Activated T-cell treated with anti-CD3 and anti-CD28 coated beads for 24 hours (primary cell): Measurements from ENCODE around the gene LIMD2.
"Not testable (repeated sequence)": the region's sequence is repeated elsewhere in the genome, so short reads cannot be mapped to it uniquely, and the experiment has no call there.

Experiments
- DNase-seq: peaks from one replicate; pipeline ENCODE4 v3.0.0-alpha.2; 2020; ENCODE audit warnings: low read depth

The LIMD2 gene

GRCh38 chr17:63699638-63700527 is at the start of gene LIMD2:
Gene LIMD2, minus strand, starts transcription at chr17:63700125. Its CDS starts 827 bp downstream, at chr17:63699298.
- peak; percentile 75 for DNase-seq

GRCh38 chr17:63741408-63742173 is 41.7 kb upstream of the LIMD2 start, which contains the start of gene STRADA:
Gene STRADA, minus strand, starts transcription at chr17:63741799. Its CDS starts 13,430 bp downstream, at chr17:63728369.
- peak; percentile 98 for DNase-seq

- no peak for DNase-seq
Measured at GRCh38 chr17:63741143-63741407, 41.1 kb upstream of the LIMD2 start.

DNA sequence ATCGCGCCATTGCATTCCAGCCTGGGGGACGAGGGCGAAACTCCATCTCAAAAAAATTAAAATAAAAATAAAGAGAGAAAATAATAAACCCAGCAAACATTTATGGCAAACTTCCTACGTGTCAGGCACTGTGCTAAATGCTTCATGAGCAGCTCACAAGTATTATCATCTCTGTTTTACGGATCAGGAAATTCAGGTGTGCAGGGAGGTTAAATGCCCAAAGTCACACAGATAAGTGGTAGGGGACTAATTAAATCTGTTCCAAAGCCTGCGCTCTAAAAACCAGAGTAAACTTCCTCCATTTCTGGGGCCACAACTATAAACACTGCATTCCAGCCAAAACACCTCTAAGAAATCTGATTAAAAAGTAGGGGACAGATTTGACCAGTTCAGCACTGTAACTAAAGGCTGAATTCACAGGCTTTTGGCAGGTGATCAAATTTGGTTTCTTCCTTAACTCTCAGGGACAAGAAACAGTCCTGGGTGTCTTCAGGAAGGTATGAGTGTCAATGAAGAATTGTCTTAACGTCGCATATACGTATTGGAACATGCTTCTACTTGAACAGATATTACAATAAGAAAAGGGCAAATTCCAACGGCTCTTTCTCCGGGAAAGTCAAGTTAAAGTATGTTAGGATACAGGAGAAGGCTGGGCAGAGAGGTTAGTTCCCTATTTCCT is 40.7 kb upstream of the LIMD2 start:
- DNase-seq: no peak

DNA sequence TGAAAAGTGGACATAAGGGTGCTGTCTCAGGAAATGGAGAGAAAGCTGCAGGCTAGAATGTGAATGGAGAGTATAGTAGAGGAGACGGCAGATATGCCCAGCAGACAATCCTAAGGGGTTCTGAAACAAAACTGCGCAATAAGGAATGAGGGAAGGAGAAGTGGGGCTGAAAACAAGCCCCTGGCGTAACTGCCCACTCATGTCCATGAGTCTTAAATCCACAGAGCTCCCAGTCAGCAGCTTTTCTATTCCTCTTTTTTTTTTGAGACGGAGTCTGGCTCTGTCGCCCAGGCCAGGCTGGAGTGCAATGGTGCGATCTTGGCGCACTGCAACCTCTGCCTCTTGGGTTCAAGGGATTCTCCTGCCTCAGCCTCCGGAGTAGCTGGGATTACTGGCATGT is 35.8 kb upstream of the LIMD2 start:
- DNase-seq: no peak

GRCh38 chr17:63722403-63722802 is 22.5 kb upstream of the LIMD2 start:
- DNase-seq: no peak

- not testable (repeated sequence) for DNase-seq
Measured at GRCh38 chr17:63720194-63720593, 20.3 kb upstream of the LIMD2 start.

GRCh38 chr17:63718988-63719387 is 19.1 kb upstream of the LIMD2 start:
- DNase-seq: no peak

GRCh38 chr17:63716426-63716825 is 16.5 kb upstream of the LIMD2 start:
- DNase-seq: no peak

- DNase-seq: no peak
Measured at GRCh38 chr17:63714550-63715277, 14.8 kb upstream of the LIMD2 start.

GRCh38 chr17:63709110-63709509 is 9.2 kb upstream of the LIMD2 start:
- DNase-seq: no peak

DNA sequence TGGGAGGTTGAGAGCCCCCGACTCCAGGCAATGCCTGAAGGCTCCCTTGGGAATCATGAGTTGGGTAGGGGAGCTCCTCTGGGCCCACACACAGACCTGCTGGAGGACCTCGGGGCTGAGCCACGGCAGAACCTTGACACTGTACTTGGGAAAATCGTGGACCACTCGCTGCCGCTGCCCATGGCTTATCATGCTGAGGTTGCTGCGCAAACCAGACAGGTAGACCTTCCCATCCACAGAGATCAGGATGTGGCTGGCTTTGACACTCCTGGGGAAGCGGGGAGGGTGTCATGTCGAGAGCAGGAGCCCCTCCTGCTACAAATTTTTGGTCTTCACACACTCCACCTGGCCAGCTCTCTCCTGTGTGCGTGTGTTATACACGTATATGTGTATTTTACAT is 7.2 kb upstream of the LIMD2 start:
- DNase-seq: no peak

DNA sequence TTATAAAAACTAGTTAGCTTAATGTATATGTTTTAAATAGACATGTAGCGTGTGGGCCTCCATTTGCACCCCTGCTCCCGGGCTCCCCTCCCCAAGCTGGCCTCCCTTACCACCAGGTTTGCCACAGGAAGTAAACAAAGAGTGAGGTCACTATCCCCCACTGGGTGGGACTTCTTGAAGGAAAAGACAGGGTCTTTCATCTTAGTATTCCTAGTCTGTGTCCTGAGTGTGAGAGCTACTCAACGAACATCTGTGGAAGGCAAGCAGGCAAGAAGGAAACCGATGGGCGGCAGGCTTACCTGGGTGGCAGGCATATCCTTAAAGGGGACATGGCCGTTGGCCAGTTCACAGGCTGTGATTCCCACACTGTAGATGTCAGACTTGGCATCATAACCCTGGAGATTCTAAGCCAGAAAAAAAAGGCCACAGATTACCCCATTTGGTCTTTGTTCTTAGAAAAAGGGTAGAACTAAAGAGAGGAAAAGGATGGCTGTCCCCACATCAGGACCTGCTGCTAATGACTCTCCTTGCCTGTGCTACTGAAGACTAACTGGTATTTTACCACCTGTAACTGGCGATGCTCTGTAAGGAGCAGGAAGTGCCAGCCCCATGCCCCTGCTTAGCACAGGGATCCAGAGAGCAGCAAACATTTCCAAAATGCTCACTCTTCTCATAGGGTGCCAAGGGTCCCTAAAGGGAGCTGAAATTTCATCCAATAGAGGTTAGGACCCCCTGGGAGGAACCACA is 6.6 kb upstream of the LIMD2 start:
- DNase-seq: no peak

DNA sequence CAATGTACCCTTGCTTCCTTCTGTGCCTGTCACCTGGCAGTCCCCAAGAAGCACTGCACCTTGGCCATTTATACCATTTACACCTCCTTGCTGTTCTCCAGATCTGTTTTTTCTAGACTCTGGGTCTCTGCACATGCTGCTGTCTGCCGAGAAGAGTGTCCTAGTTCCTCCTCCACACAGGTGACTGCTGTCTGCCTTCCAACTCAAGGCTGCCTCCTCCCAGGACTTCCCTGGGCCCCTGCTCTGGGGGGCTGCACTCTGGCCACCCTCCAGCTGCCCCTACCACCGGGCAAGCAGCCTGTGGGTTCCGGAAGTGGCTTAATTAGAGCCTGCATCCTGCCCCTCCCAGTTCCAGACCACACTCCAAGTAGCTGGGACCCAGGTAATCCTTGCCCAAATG is 5.7 kb upstream of the LIMD2 start:
- no peak for DNase-seq

DNA sequence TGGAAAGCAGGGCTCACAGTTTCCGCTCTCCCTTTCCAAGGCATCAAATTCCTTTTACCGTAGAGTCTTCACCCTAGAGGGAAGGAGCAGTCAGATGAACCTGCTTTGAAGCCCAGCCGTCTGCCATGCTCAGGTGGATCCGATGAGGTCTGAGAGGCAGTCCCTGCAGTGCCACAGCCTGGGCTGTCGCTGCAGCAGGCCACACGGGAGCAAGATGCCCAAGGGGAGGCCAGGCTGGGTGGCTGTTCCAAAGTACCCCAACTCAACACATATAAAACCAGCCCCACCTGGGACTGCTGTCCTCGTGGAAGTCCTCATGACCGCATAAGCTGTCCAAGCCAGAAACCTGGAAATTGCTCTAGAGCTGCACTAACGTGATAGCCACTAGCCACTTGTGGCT is 4.9 kb upstream of the LIMD2 start:
- DNase-seq: no peak

- no peak for DNase-seq
Measured at GRCh38 chr17:63704259-63704576, 4.3 kb upstream of the LIMD2 start.

GRCh38 chr17:63703556-63704258 is 3.8 kb upstream of the LIMD2 start:
- no peak for DNase-seq

DNA sequence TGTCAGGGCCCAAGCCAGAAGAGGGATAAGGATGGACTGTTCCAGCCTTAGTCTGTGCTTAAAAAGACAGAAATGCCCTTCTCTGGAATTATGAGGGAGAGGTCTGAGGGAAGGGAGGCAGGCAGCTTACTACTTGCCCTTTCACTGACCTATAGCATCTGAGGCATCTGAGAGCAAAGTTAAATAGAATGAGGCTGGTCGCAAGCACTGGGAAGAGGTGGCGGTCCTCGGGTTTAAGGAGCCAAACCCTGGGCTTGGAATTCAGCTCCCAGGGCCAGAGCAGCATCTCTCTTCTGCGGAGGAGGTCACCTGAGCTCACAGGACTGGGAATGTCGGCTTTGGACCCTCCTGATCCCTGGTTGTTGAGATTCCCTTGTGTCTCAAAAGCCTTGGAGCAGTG is 3.1 kb upstream of the LIMD2 start:
- DNase-seq: no peak

DNA sequence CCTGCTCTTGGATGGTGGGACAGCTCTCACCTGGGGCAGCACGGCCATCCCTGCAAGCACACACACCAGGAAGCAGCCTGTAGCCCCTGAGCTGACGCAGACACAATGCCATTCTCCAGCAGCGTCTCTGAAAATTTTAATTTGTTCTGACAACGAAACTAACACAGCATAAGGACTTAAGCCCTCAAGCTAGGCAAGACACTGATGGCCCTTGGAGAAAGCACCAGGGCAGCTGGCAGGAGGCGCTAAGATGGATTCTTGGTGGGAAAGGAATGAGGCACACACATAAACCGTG is 2.7 kb upstream of the LIMD2 start:
- no peak for DNase-seq

GRCh38 chr17:63701868-63702720 is 2.2 kb upstream of the LIMD2 start:
- peak; percentile 63 for DNase-seq
